Activated CD8-positive, alpha-beta memory T cell treated with anti-CD3 and anti-CD28 coated beads, Interleukin-2, amount 50 U/mL, for 1 hour (primary cell): ENCODE data around the gene DNAJC12.
"Not testable (repeated sequence)": the region's sequence is repeated elsewhere in the genome, so short reads cannot be mapped to it uniquely, and the experiment has no call there.

Experiments used
- DNase-seq: peaks from one replicate; pipeline ENCODE4 v3.0.0-alpha.2; 2020; ENCODE audit errors: extremely low read depth

The DNAJC12 gene

DNA sequence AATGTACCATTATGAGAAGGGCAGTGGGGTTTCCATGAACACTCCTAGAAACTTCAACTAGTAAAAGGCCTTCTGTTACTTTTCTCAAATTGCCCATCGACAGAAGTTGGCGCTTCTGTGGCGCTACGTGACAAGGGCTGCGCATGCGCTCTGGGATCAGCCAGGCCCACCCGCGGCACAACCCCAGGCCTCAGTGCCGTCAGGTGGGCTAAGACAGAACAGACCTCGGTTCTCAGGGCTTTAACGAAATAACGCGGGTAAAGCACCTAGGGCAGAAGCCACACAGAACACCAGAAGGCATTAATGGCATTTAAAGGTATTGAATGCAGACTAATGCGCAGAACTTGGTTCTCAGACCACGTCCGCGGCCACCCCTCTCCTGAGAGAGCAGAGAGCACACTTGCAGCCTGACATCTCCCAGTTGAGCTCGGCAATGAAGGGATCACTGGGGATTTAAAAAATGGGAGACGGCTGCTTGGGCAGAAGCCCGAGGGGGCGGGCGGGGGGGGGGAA, 74.4 kb downstream of the DNAJC12 start:
- DNase-seq = peak; percentile 49

DNA sequence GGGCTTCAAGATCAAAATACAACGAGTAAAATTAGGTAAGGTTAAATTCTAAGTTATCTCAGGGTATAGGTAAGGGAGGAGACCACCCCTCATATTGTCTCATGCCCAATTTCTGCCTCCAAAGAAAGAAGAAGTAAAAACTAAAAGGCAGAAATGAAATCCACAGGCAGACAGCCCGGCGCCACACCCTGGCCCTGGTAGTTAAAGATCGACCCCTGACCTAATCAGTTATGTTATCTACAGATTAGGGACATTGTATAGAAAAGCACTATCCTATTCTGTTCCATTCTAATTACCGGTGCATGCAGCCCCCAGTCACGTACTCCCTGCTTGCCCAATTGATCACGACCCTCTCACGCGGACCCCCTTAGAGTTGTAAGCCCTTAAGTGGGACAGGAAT, 75.4 kb downstream of the DNAJC12 start:
- not testable (repeated sequence) for DNase-seq

DNA sequence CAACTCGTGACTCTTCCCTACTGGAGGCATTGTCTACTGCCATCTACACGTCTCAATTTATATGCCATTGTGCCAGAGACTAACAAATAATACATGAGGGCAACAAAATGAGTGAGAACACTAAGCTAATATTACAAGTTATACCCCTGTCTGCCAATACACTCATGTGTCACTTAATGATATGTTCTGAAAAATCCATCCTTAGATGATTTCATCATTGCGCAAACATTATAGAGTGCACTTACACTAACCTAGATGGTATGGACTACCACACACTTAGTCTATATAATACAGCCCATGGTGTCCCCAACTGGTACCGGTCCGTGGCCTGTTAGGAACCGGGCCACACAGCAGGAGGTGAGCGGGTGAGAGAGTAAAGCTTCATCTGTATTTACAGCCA, 77.7 kb downstream of the DNAJC12 start:
- DNase-seq = no peak
